Measurements from ENCODE around the gene AHDC1. TPM values are rescaled to one million over a fixed set of nuclear protein-coding genes. Genes with fewer than 3 reads are reported as not detected.

AHDC1 gene
- total RNA-seq, 1 donor from 2014 or later = 37.3 TPM

GRCh38 chr1:27588256-27589232 is 15.4 kb downstream of the AHDC1 start:
- intact Hi-C loops (cut with micrococcal nuclease) = no loop called here

GRCh38 chr1:27585684-27586083 is 18.3 kb downstream of the AHDC1 start:
- intact Hi-C loops (cut with micrococcal nuclease) = no loop called here

GRCh38 chr1:27584453-27584852 is 19.5 kb downstream of the AHDC1 start:
- intact Hi-C loops (cut with micrococcal nuclease) = no loop called here

GRCh38 chr1:27583479-27583878 is 20.5 kb downstream of the AHDC1 start:
- intact Hi-C loops (cut with micrococcal nuclease) = no loop called here

- intact Hi-C loops (cut with micrococcal nuclease) = no loop called here
These were observed 22.1 kb downstream of the AHDC1 start for GRCh38 chr1:27581823-27582243.

- intact Hi-C loops (cut with micrococcal nuclease) = no loop called here
These were observed 26.3 kb downstream of the AHDC1 start for GRCh38 chr1:27577504-27578188.

- intact Hi-C loops (cut with micrococcal nuclease) = no loop called here
These were observed 27.1 kb downstream of the AHDC1 start for GRCh38 chr1:27576806-27577227.

GRCh38 chr1:27575840-27576331 is 28.1 kb downstream of the AHDC1 start:
- intact Hi-C loops (cut with micrococcal nuclease) = no loop called here

GRCh38 chr1:27574871-27575831 is 28.8 kb downstream of the AHDC1 start:
- intact Hi-C loops (cut with micrococcal nuclease) = no loop called here

GRCh38 chr1:27574001-27574781 is 29.8 kb downstream of the AHDC1 start:
- intact Hi-C loops (cut with micrococcal nuclease) = no loop called here

- intact Hi-C loops (cut with micrococcal nuclease) = no loop called here
These were observed 31.1 kb downstream of the AHDC1 start for GRCh38 chr1:27572679-27573426.

- intact Hi-C loops (cut with micrococcal nuclease) = no loop called here
These were observed 31.8 kb downstream of the AHDC1 start for GRCh38 chr1:27572019-27572678.

- intact Hi-C loops (cut with micrococcal nuclease) = no loop called here
These were observed 32.4 kb downstream of the AHDC1 start for GRCh38 chr1:27571439-27572018.

GRCh38 chr1:27570784-27571183 is 33.2 kb downstream of the AHDC1 start:
- intact Hi-C loops (cut with micrococcal nuclease) = no loop called here

GRCh38 chr1:27570356-27570755 is 33.6 kb downstream of the AHDC1 start:
- intact Hi-C loops (cut with micrococcal nuclease) = no loop called here

GRCh38 chr1:27569506-27570291 is 34.2 kb downstream of the AHDC1 start:
- intact Hi-C loops (cut with micrococcal nuclease) = loop anchor here (2.0 kb wide), 1 partner anchor 205 kb away; no protein-coding TSS in a partner anchor

GRCh38 chr1:27569088-27569460 is 34.9 kb downstream of the AHDC1 start:
- intact Hi-C loops (cut with micrococcal nuclease) = loop anchor here (2.0 kb wide), 1 partner anchor 204 kb away; no protein-coding TSS in a partner anchor
